NCI-H1105 (cell line): ENCODE data around the gene TNFRSF13B.

Experiments used
- DNase-seq: peaks from one replicate; lab custom pipeline; 2025; lab: John Stamatoyannopoulos, UW

The TNFRSF13B gene

DNA sequence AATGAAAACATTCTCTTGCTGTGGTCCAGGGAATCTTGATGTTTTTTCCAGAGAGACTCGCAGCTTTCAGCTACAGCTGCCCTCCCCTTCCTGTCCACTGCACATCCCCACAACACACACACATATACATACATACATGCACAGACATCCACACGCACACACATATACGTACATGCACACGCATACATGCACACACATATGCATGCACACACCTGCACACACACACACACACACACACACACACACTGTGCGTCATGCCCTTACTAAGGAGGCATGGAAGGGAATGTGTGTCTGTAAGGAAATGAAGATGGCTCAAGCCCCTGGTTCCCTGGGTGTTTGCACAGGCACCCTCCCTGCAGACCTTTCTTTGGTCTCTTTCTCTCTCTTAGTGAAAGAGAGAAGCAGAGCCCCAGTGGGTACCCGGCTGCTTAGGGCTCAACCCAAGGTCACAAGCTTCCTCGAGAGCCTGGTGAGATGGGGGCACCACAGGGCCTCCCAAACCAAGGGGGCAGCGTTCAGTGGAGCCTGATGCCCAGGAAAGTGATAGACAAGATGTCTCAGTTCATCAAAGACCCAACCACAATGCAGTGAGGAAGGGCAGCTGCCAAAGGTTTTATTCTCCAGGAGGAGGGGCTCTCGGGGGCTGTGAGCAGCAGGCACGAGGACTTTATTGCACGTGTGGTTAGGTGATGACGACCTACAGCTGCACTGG lies 33.3 kb downstream of the TNFRSF13B start:
- DNase-seq = no peak

DNA sequence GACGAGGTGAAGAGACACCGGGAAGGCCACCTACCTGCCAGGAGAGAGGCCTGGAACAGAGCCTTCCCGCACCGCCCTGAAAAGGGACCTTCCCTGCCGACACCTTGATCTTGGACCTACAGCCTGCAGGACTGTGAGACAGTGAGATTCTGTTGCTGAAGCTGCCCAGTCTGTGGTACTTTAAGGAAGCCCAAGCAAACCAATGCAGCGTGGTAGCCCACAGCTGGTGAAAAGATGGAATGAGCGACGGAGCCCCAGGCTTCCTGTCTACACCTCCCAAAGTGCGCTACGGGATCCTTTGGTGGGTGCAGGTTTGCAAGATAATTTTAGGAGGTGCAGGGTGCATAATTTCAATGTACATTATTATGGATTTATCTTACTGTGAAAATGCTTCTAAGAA lies 33.9 kb downstream of the TNFRSF13B start:
- no peak for DNase-seq

DNA sequence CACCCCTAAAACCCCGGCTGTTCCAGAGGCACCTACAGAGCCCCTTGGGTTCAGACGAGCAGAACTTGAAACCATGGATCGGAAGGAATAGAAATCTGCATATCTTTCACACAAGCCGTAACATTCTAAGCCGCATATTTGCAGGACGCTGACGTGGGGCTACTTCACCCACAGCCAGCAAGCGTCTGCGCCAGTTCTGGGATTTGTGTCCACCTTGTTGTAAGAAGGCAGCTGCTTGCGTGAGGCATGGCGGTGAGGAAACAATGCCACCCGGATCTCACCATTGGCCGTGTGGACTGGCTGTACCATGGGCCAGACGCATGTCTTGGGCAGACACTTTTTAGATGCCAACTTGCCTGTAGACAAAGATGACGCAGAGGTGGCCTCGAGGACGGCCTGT lies 34.5 kb downstream of the TNFRSF13B start:
- no peak for DNase-seq

DNA sequence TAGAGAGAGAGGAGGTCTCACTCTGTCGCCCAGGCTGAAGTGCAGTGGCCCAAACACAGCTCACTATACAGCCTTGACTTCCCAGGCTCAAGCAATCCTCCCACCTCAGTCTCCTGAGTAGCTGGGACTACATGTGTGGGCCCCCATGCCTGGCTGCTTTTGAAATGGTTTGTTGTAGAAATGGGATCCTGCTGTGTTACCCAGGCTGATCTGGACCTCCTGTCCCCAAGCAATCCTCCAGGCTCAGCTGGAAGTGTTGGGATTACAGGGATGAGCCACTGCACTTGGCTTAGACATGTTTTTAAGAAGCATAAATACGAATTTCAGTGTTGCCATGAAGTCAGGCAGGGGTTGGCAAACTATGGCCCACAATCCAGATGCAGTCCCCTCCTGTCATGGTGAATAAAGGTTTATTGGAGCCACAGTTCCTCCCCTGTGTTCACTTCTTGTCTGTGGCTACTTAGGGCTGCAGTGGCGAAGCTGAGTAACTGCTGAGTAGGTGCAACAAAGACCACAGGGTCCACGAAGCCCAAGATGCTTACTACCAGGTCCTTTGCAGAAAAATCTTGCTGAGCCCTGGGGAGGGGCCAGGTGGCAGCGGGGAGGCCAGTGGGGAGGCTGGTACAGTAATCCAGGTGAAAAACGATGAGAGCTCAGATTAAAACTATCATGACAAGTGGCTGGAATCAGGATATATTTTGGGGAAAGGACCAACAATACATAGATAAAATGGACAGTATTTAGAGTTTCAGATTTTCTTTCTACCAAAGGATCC lies 35.2 kb downstream of the TNFRSF13B start:
- DNase-seq = no peak

DNA sequence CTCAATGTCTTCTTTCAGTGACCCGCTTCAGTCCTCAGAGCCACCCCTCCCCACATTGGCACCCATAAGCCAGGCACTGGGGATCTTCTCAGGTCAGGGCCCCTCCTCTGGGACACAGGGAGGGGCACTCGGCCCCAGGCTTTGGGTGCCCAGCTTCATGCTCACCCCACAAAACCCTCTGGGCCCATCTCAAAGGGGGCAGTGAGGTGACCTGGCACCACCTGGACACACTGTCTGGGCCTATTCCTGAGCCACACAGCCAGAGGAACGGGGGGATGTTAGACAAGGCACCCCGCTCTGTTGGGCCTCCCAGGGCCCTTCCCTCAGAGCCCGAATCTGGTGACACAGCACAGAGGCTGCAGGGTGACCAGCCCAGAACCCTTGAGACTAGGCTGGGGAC lies 36.1 kb downstream of the TNFRSF13B start:
- no peak for DNase-seq

DNA sequence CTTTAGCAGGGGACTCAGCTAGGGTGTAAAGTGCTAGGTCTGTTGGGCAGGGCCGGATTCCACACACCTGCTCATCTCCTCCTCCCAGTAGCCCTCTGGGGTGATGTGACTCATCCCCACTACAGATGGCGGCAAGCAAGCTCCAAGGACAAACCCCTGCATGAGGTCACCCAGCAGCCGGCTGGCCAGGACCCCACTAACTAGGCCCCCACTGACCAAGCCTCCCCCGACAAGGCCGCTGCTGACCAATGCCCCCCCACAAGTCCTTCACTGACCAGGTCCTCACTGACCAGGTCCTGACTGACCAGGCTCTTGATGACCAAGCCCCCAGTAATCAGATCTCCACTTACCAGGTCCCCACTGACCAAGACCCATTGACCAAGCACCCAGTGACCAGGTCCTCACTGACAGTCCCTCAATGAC lies 36.7 kb downstream of the TNFRSF13B start:
- DNase-seq = no peak

DNA sequence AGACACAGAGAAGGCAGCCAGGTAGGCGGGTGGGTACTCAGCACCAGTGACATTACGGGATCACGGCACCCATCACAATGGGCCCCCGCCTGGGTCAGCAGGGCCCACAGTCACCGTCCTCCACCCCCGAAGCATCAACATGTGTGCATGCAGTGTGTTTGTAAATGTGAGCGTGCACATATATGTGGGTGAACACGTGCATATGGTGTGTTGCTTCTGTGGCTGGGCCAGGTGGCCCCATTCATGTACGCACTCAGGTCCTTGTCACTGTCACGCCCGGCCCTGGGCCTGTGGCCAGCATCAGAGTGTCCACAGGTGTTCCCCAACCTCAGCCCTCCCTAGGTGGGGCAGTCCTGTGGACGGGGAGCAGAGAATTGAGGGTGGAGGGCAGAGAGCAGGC lies 37.1 kb downstream of the TNFRSF13B start:
- no peak for DNase-seq

DNA sequence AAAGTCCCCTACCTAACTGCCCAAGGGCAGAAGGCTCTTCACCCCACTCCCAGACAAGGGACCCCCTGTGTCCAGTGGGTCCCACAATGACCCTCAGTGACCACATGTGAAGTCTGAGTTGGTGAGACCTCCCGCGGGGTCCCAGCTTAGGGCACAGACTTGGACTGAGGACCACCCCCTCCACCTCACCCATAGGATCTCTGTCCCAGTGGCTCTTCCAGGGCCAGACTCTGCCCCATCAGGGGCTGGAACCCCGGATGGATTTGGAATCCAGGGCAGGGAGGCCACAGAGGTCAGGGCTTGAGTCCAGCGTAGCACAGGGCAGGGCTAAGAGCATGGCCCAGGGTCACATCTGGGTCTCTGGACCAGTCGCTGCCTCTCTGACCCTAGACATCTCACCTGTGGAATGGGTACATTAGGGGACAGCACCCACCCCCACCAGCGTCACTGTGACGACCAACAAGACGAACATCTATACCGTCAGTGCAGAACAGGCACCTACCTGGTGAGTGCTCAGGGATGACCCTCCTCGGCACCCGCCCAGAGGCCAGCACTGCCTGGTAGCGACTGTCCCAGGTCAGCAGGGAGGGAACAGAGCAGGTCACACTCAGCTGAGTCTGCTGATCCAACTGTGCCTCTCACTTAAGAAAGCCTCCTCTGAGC lies 37.7 kb downstream of the TNFRSF13B start:
- no peak for DNase-seq

DNA sequence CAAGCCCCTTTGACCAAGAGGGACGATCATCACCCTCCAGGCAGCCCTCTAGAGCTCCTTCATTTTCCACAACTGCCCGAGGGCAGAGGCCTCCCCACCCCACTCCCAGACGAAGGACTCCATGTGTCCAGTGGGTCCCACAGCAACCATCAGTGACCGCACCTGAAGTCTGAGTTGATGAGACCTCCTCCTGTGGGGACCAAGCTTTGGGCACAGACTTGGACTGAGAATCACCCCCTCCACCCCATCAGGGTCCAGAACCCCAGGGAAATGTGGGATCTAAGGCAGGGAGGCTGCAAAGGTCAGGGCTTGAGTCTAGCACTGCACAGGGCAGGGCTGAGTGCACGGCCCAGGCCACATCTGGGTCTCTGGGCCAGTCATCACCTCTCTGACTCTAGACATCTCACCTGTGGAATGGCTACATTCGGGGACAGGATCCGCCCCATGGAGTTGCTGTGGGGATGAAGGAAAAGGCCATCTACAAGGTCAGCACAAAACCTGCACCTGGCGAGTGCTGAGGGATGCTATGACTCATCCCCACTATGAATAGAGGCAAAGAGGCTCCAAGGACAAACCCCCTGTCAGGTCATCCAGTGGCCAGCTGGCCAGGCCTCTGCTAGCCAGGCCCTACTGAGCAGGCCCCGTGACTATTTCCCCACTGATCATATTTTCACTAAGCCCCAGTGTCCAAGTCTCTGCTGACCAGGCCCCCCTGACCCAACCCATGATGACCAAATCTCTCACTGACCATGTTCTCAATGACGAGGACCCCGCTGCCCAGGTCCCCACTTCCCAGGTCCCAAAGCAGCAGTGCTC lies 38.4 kb downstream of the TNFRSF13B start:
- DNase-seq = no peak

DNA sequence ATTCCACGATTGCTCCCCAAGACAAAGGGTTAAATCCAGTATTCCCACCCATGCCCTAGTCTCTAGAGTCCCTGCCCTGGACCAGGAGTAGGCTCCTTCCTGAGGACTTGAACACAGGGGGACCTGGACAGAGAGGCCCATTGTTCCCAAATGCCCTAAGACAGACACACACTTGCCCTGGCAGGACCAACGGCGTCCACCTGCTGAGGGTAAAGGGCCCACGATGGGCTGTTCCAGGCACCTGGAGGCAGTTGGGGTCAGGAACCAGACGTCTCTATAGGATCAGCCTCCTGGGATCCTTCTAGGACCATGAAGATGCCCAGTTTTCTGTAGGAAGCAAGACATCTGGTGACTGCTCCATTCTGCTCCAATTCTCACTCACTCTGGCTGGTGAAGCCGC lies 39.3 kb downstream of the TNFRSF13B start:
- DNase-seq = no peak

DNA sequence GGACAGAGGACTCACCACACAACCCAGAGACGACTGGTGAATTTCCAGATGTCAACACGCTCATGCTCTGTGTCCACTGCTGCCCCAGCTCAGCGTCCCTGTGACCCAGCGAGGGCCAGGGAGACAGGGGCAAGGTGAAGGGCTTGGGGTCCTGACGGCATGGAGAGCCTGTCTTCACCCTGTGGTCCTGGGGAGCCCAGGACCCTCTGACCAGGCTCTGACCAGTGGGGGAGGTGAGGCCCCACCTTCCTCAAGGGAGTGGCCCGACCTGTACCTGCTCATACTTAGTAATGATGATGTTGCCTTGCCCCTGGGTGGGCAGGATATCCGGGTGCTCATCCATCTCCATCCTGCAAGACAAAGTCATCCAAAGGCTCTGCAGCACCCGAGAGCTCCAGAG lies 39.8 kb downstream of the TNFRSF13B start:
- no peak for DNase-seq

DNA sequence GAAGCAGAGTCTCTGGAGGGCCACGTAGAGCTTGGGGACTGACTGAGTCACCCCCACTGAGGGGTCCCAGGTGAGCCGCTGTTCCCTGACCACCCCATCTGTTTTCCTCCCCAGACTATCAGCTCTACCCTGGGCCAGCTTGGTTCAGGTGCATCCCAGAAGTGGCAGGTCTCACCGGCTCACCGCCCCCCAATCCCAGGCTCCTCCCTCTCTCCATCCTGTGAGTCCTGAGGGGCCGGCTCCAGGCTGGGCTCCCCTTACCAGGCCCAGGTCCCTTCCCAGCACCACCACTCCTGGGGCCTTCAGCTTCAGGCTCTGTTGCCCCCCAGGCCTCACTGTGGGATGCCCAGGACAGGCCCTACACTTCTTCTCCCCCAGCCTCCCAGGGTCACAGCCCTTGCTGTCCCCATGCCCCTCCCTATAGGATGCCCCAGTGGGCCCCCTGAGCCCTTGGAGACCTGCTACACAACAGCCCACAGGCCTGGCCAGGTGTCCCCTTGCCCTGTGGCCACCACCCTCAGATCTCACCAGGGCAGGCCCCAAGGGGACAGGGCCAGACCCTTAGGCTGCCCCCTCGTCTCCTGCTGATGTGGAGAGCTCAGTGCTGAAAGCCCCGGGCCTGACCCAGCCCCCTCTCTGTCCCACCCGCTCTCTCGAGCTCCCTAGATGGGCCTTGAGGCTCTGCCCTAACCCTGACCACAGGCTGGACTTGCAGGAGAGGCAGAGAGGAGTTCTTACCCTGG lies 40.4 kb downstream of the TNFRSF13B start:
- no peak for DNase-seq

DNA sequence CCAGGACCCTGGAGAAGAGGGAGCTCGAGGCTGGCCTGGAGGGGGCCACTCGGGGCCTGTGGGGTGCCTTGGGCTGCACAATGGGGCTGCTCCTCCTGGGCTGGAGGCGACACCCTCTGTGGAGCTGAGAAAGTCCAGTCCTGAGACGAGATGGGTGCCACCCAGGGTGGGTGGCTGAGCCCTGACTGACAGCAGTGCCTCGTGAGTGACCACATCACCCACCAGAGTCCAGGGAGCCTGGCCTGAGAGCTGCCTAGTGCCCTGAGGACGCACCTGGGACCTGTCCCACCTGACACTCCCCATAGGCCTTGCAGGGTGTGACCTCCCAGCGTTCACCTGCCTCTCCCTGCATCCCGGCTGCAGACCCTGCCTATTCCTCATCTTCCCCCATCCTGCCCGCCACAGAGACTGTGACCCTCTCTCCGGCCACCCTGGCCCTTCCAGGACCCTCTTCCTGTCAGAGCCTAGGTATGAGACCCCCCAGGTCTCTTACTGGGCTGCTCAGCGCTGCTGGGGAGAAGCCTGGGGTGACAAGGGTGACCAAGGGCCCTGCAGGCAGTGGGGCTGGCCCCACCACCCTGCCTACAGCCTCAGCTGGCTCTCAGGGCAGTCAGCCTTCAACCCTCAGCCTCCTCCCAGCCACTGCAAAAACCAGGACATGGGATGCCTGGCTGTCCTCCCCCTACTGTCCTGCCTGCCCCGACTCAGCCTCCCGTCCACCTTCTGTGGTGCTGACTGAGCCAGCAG lies 41.2 kb downstream of the TNFRSF13B start:
- no peak for DNase-seq

DNA sequence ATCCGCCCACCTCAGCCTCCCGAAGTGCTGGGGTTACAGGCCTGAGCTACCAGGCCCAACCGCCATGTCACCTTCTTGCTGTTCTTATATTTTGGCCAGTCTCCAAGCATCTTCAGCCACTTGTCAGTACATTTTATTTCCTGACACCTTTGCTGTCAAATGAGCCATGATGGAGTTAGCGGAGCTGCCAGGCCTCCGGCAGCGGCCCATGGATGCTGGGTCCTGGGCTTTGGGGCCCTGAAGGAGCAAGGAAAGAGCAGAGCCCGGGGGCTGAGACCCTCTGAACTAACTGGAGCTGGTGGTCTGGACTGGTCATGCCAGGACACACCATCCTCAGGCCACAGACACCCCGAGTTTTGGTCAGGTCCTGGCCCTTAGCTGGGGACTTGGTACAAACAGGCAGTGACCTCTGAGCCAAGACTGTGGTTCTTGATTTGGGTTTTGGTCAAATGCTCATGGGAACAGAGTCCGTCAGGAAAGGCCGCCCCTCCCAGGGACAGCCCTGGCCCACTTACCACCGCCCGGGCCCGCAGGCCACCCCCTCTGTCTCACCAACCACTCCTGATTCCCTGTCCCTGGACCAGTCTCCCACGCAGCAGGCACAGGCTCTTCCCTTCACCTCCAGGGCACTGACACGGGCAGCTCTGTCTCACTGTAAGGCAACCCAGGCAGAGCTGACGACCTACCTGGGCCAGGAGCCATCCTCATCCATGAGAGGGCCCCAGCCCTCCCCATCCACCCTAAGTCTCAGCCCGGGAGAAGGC lies 42.0 kb downstream of the TNFRSF13B start:
- DNase-seq = no peak

DNA sequence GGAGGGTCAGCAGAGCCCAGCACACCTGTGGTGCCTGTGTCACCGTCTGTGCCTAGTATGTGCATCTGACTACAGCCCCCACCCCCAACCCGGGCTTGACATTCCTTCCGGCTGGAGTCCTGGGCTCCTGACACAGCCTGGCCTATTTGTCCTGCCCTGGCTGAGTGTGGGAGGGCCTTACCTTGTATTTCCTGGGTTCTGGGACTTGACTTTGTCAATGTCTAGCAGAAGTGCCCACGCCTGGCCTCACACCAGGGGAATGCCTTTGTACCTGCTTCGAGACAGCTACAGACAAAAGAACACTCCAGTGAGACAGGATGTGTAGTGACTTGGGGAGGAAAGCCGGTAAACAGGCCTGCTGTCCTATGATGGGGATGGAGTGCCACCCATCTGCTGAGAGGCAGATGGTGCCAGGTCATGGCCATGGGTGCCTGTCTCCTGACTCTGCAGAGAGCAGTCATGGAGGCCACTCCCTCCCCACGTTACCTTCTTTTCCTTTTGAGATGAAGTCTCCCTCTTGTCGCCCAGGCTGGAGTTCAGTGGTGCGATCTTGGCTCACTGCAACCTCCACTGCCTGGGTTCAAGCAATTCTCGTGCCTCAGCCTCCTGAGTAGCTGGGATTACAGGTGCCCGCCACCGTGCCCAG lies 42.8 kb downstream of the TNFRSF13B start:
- no peak for DNase-seq

DNA sequence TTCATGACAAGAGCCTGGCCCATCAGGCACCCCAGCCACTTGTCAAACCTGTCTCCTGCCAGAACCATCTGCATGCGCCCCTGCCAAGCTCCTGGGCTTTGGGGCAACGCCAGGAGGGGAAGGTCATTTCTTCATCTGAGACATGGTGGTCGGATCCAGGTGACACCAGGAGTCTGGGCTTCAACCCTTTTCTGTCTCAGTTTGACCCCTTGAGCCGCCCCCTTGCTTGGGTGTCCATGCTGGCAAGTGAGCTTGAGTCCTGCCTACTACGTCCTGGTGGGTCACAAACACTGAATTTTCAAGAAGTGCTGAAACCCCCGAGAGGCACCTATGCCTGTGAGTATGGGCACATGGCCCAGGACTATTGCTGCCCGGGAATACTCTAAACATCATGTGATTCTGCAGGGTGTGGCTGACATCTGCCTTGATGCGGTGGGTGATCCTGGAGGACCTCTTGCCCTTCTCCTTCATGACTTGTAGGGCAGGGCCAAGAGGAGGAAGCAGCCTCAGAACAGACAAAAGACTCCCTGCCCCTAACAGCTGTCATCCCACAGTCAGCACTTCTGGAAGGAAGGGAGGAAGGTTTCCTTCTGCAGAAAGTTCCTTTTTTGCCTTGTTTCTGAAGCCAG lies 43.4 kb downstream of the TNFRSF13B start:
- DNase-seq = no peak

DNA sequence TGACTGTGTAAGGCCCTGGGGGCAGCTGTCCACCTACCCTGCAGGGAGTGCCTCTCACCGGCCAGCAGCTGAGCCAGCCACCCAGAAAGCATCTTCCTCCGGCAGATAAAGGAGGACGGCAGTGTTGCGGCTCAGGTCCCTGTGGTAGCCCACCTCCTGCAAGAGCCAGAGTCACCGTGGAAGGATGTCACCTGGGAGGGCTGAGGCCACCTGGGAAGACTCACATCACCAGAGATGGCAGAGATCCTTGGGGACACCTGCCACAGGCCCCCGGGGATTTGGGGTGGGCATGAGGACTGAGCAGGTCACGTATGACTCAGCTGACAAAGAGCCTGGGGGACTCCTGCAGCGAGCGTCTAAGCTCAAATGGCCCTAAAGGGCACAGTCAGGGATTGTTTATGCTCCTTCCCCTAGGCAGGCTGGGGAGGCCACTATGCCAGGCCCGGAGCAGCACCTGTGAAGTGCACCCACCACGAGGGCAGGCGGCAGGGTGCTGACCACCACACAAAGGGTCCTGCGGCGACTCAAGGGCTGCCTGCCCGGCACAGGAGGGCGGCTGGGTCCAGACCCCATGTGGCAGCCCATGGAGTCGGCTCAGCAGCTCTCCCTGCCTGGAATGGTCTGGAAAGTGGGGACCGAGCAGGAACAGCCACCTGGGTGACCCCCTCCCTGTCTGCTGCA lies 44.1 kb downstream of the TNFRSF13B start:
- no peak for DNase-seq
